Activated T-cell treated with anti-CD3 and anti-CD28 coated beads for 4 hours (primary cell): Measurements from ENCODE around the gene CAVIN4.

Source experiments
- DNase-seq: peaks from one replicate; pipeline ENCODE4 v3.0.0-alpha.2; 2020

The CAVIN4 gene

GRCh38 chr9:100591139-100591538, 13.3 kb downstream of the CAVIN4 start:
- DNase-seq = no peak

- no peak for DNase-seq
Observed at GRCh38 chr9:100591639-100592412, 13.9 kb downstream of the CAVIN4 start.

- DNase-seq = no peak
Observed at GRCh38 chr9:100595391-100596199, 17.7 kb downstream of the CAVIN4 start.

- DNase-seq = no peak
Observed at GRCh38 chr9:100597236-100597635, 19.4 kb downstream of the CAVIN4 start.

GRCh38 chr9:100598641-100599145, 20.8 kb downstream of the CAVIN4 start:
- DNase-seq = peak; percentile 68

GRCh38 chr9:100600521-100601079, 22.7 kb downstream of the CAVIN4 start:
- DNase-seq = no peak

GRCh38 chr9:100601216-100601615, 23.3 kb downstream of the CAVIN4 start:
- DNase-seq = no peak

GRCh38 chr9:100602342-100602801, 24.5 kb downstream of the CAVIN4 start:
- no peak for DNase-seq

- DNase-seq = no peak
Observed at GRCh38 chr9:100605405-100605804, 27.5 kb downstream of the CAVIN4 start.

- DNase-seq = no peak
Observed at GRCh38 chr9:100619194-100619593, 41.3 kb downstream of the CAVIN4 start.

GRCh38 chr9:100619665-100620064, 41.8 kb downstream of the CAVIN4 start:
- DNase-seq = no peak

- DNase-seq = no peak
Observed at GRCh38 chr9:100623969-100624368, 46.1 kb downstream of the CAVIN4 start.

- DNase-seq = no peak
Observed at GRCh38 chr9:100626949-100627348, 49.1 kb downstream of the CAVIN4 start.

GRCh38 chr9:100637787-100638186, 59.9 kb downstream of the CAVIN4 start:
- DNase-seq = no peak
